Epithelial cell of alveolus of lung (primary cell): ENCODE measurements around the gene MUSTN1. TPM values are rescaled to one million over a fixed set of nuclear protein-coding genes. Genes with fewer than 3 reads are reported as not detected.

Source experiments
- total RNA-seq: library from RNA; depleted of rRNA; stranded (reverse); fragments of >200 nt; gene quantifications from 2 replicates; pipeline ENCODE4 v1.2.1, GENCODE V29; 2015

Gene MUSTN1
- 5.7 TPM in 1 of 2 replicates, not detected in the other for total RNA-seq

GRCh38 chr3:52834871-52835501 lies at the start of gene MUSTN1:
TSS of gene MUSTN1 (minus strand) at chr3:52835019. CDS start at chr3:52834948, 71 bp downstream.

GRCh38 chr3:52830535-52831258 lies 4.1 kb downstream of the MUSTN1 start, which contains the start of gene ITIH4:
TSS of gene ITIH4 (minus strand) at chr3:52830672. CDS start at chr3:52830642, 30 bp downstream.

GRCh38 chr3:52794612-52795099 lies 40.2 kb downstream of the MUSTN1 start, which contains the start of gene ITIH3:
TSS of gene ITIH3 (plus strand) at chr3:52794796. CDS start at chr3:52794804, 8 bp downstream.

Other genes starting within 250 kb of the MUSTN1 start
- 30.9 and 40.2 TPM in 2 replicates for gene PBRM1, start 149.1 kb downstream of the MUSTN1 start, total RNA-seq
- gene GNL3, start 149.0 kb downstream of the MUSTN1 start, total RNA-seq, result 72.3 and 80.9 TPM in 2 replicates
- 88.7 and 115 TPM in 2 replicates for gene GLT8D1, start 129.2 kb downstream of the MUSTN1 start, total RNA-seq
- gene SPCS1, start 128.9 kb downstream of the MUSTN1 start, total RNA-seq, result 144 and 267 TPM in 2 replicates
- gene NEK4, start 64.1 kb downstream of the MUSTN1 start, total RNA-seq, result 11.1 and 12.2 TPM in 2 replicates
- gene ITIH1, start 57.4 kb downstream of the MUSTN1 start, total RNA-seq, result not detected in 2 replicates
- 0.13 TPM in 1 of 2 replicates, not detected in the other for gene ITIH3, start 40.2 kb downstream of the MUSTN1 start, total RNA-seq
- gene ITIH4, start 4.3 kb downstream of the MUSTN1 start, total RNA-seq, result not detected in 2 replicates
- gene STIMATE, start 62.5 kb upstream of the MUSTN1 start, total RNA-seq, result 10.9 and 12.9 TPM in 2 replicates
- 1.0 and 3.2 TPM in 2 replicates for gene SFMBT1, start 211.1 kb upstream of the MUSTN1 start, total RNA-seq